IMR-90 (cell line): ENCODE measurements around the gene LSMEM2. TPM values are rescaled to one million over a fixed set of nuclear protein-coding genes. Genes with fewer than 3 reads are reported as not detected.

Experiments used
- ATAC-seq: fragments of 200-7000 bp; cut with Tn5 transposase; 2 replicates; pipeline ENCODE4 v1.9.1; 2020; ENCODE audit warnings: low read depth, mild to moderate bottlenecking, moderate library complexity
- BruUV-seq: library from RNA; stranded (reverse); fragments of 400-500 nt; replicated peaks from 2 replicates; lab custom pipeline; 2021; lab: Mats Ljungman, UMichigan
- CTCF ChIA-PET: fragments of 300-600 bp; formaldehyde crosslinking; extraction: SDS; loops from one replicate; lab custom pipeline; 2021; ENCODE audit warnings: antibody characterized with exemption; lab: Yijun Ruan, JAX
- POLR2A ChIA-PET: fragments of 300-600 bp; sonication (Branson Sonifier 250); formaldehyde crosslinking; loops from one replicate; lab custom pipeline; 2022; ENCODE audit warnings: antibody characterized with exemption; ENCODE audit not compliant: unreplicated experiment; lab: Charles Lee
- DNase-seq: peaks from one replicate; pipeline ENCODE4 v3.0.0; 2013
- H2AFZ ChIP-seq: replicated peaks from 2 replicates; pipeline ENCODE3; 2013; ENCODE audit warnings: low read length, mild to moderate bottlenecking; ENCODE audit not compliant: poor library complexity
- H2AK5ac ChIP-seq: 2 replicates; pipeline ENCODE4 v1.6.1; 2013; ENCODE audit warnings: low read depth, low read length, inconsistent platforms
- H2AK9ac ChIP-seq: replicated peaks from 2 replicates; pipeline ENCODE3; 2013; ENCODE audit warnings: mild to moderate bottlenecking, low read depth, low read length, moderate library complexity; ENCODE audit not compliant: poor library complexity
- H2BK120ac ChIP-seq: 2 replicates; pipeline ENCODE4 v1.6.1; 2013; ENCODE audit warnings: low read depth, low read length, inconsistent platforms
- H2BK15ac ChIP-seq: 3 replicates; pipeline ENCODE4 v1.6.1; 2013; ENCODE audit warnings: low read depth, low read length, inconsistent platforms
- H2BK20ac ChIP-seq: 2 replicates; pipeline ENCODE4 v1.6.1; 2013; ENCODE audit warnings: low read depth, mild to moderate bottlenecking, inconsistent platforms, low read length, moderate library complexity
- H2BK5ac ChIP-seq: 2 replicates; pipeline ENCODE4 v1.6.1; 2013; ENCODE audit warnings: mild to moderate bottlenecking, low read depth, low read length, inconsistent platforms; ENCODE audit not compliant: poor library complexity, severe bottlenecking
- H3K14ac ChIP-seq: replicated peaks from 2 replicates; pipeline ENCODE4 v1.6.1; 2013; ENCODE audit warnings: low read depth, low read length, inconsistent platforms
- H3K18ac ChIP-seq: 2 replicates; pipeline ENCODE4 v1.6.1; 2013; ENCODE audit warnings: low read depth, low read length, control low read depth
- H3K23ac ChIP-seq: 2 replicates; pipeline ENCODE4 v1.6.1; 2013; ENCODE audit warnings: low read depth, low read length, inconsistent platforms
- H3K27ac ChIP-seq: 2 replicates; pipeline ENCODE4 v1.5.1; 2013; ENCODE audit warnings: mild to moderate bottlenecking, control low read depth, low read length; ENCODE audit not compliant: insufficient read depth
- H3K27me3 ChIP-seq: 2 replicates; pipeline ENCODE4 v1.6.1; 2013; ENCODE audit warnings: low read length; ENCODE audit not compliant: control insufficient read depth, insufficient read depth
- H3K36me3 ChIP-seq: 2 replicates; pipeline ENCODE4 v1.6.1; 2013; ENCODE audit warnings: low read length, mixed read lengths; ENCODE audit not compliant: control insufficient read depth, insufficient read depth
- H3K4ac ChIP-seq: 2 replicates; pipeline ENCODE4 v1.6.1; 2013; ENCODE audit warnings: low read depth, low read length, inconsistent platforms
- H3K4me1 ChIP-seq: 2 replicates; pipeline ENCODE4 v1.6.1; 2013; ENCODE audit warnings: low read length, mixed read lengths; ENCODE audit not compliant: control insufficient read depth, insufficient read depth
- H3K4me2 ChIP-seq: 2 replicates; pipeline ENCODE4 v1.6.1; 2013; ENCODE audit warnings: low read depth, mild to moderate bottlenecking, control low read depth, low read length, moderate library complexity
- H3K4me3 ChIP-seq: 2 replicates; pipeline ENCODE4 v1.5.1; 2013; ENCODE audit warnings: low read depth, mild to moderate bottlenecking, control low read depth, low read length, moderate library complexity; ENCODE audit not compliant: insufficient read depth
- H3K56ac ChIP-seq: 2 replicates; pipeline ENCODE4 v1.6.1; 2013; ENCODE audit warnings: low read length, inconsistent platforms; ENCODE audit not compliant: insufficient read depth; ENCODE audit errors: extremely low read depth
- H3K79me1 ChIP-seq, 2 experiments: 2 replicates each; pipeline ENCODE4 v1.6.1; 2013; ENCODE audit warnings: low read length in 2 of 2, inconsistent platforms in 1 of 2, low read depth in 1 of 2
- H3K9ac ChIP-seq: 2 replicates; pipeline ENCODE4 v1.6.1; 2013; ENCODE audit warnings: low read depth, low read length, control low read depth
- H3K9me1 ChIP-seq: 2 replicates; pipeline ENCODE4 v1.6.1; 2013; ENCODE audit warnings: low read length, inconsistent platforms; ENCODE audit not compliant: insufficient read depth
- H3K9me3 ChIP-seq: 2 replicates; pipeline ENCODE4 v1.6.1; 2013; ENCODE audit warnings: low read length; ENCODE audit not compliant: control insufficient read depth, insufficient read depth
- H4K20me1 ChIP-seq: 2 replicates; pipeline ENCODE4 v1.6.1; 2013; ENCODE audit warnings: low read length, inconsistent platforms; ENCODE audit not compliant: insufficient read depth
- H4K5ac ChIP-seq: 2 replicates; pipeline ENCODE4 v1.6.1; 2013; ENCODE audit warnings: mild to moderate bottlenecking, low read depth, low read length, control low read depth
- H4K8ac ChIP-seq, 2 experiments: 2 replicates each; pipeline ENCODE4 v1.6.1; 2013; ENCODE audit warnings: low read depth in 2 of 2, low read length in 2 of 2, control low read depth in 1 of 2, inconsistent platforms in 1 of 2
- H4K91ac ChIP-seq: 2 replicates; pipeline ENCODE4 v1.6.1; 2013; ENCODE audit warnings: low read depth, low read length, inconsistent platforms; ENCODE audit not compliant: insufficient read depth
- CEBPB ChIP-seq: IDR thresholded peaks from 2 replicates; pipeline ENCODE4 v1.6.1; 2012; ENCODE audit warnings: low read depth, low read length, improper control_type of control experiment
- CHD1 ChIP-seq: IDR thresholded peaks from 2 replicates; pipeline ENCODE4 v1.6.1; 2012; ENCODE audit warnings: low read depth, low read length, improper control_type of control experiment
- CTCF ChIP-seq: conservative IDR thresholded peaks from 2 replicates; pipeline ENCODE4 v1.5.1; 2012; ENCODE audit warnings: mild to moderate bottlenecking, low read depth, low read length, improper control_type of control experiment
- MAFK ChIP-seq: IDR thresholded peaks from 2 replicates; pipeline ENCODE4 v1.6.1; 2012; ENCODE audit warnings: low read depth, low read length, improper control_type of control experiment
- NFE2L2 ChIP-seq: fragments of 150-350 bp; IDR thresholded peaks from 2 replicates; pipeline ENCODE4 v1.6.1; 2016; ENCODE audit warnings: low read depth, mild to moderate bottlenecking, low read length
- SMC3 ChIP-seq: fragments of 150-350 bp; IDR thresholded peaks from 2 replicates; pipeline ENCODE4 v1.6.1; 2016; ENCODE audit warnings: low read depth, mild to moderate bottlenecking, antibody characterized with exemption, low read length, moderate library complexity
- WGBS, 2 experiments: methylation state at CpG; one replicate each; pipeline versions ENCODE4 v1.1.5 to v1.1.7; 2013; ENCODE audit warnings: missing lambda C conversion rate in 2 of 2; ENCODE audit not compliant: insufficient read length in 1 of 2; ENCODE audit errors: extremely low coverage in 2 of 2; 5-methylcytosine and 5-hydroxymethylcytosine counted together
- dilution Hi-C: fragments of 300-500 bp; cut with HindIII; formaldehyde crosslinking; loops from one replicate; pipeline ENCODE4 v1.14.3; 2018; ENCODE audit warnings: low sequenced_read_pairs; ENCODE audit not compliant: unreplicated experiment
- in situ Hi-C: fragments of 300-500 bp; cut with MboI; formaldehyde crosslinking; loops from 3 replicates; pipeline ENCODE4 v1.14.3; 2019; ENCODE audit warnings: low sequenced_read_pairs, inconsistent platforms, mixed read lengths
- intact Hi-C: fragments of 100-400 bp; cut with micrococcal nuclease; formaldehyde crosslinking; loops from 2 replicates; pipeline ENCODE4 v1.10.0; 2022
- polyA plus RNA-seq, 3 experiments: library from polyadenylated mRNA; depleted of rRNA; stranded (reverse); fragments of >200 nt; gene quantifications; 2 replicates each; pipeline ENCODE4 v1.2.3, GENCODE V29; 2012; ENCODE audit warnings: low replicate concordance in 1 of 3
- total RNA-seq: library from RNA; depleted of rRNA; stranded (reverse); fragments of >200 nt; gene quantifications from 2 replicates; pipeline ENCODE4 v1.2.3, GENCODE V29; 2012

The LSMEM2 gene
- total and polyA plus RNA-seq, 2 of the 4 experiments (the other 2 are of a cell fraction) = under 0.01 TPM; not detected in 1

DNA sequence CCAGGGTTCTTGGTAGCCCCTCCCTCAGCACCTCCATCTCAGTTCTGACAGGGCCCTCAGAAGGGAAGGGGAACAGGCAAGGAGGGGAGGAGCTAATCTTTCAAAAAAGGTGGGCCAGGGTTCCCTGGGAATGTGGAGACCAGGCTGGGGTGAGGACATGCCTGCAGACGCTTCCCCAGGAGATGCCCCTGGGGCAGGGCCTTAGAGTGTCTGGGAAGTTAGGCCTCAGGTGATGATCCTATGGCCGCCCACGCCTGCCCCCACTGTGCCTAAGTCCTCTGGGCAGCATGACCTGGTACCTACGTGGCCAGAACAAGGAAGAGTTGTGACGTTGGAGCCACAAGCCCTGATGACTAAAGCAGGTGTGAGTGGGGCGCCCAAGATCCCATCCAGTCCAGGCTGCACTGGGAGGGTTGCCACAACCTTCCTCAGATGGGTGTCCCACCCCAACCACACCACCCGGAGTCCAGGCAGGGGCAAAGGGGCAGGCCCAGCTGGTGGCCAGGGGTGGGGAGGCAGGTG, 13.9 kb upstream of the LSMEM2 start (continued):
- no peak for TF ChIP-seq SMC3

GRCh38 chr3:50265571-50265970, 13.3 kb upstream of the LSMEM2 start:
- in situ Hi-C loops = no loop called here
- H3K23ac ChIP-seq = no peak overlapping the region; the same call in 1 of the 2 replicates

More at GRCh38 chr3:50265571-50265970, 13.3 kb upstream of the LSMEM2 start:
- H3K4me3 ChIP-seq = no peak overlapping the region
- peak overlapping the region; percentile 97 for H2AK9ac ChIP-seq
- H3K79me1 ChIP-seq = peaks cover 7 to 64% of the 10 kb centered on the region in 2 experiments; a peak in 3 of 4 replicates
- no peak overlapping the region for H3K4me2 ChIP-seq
- H4K8ac ChIP-seq = peak overlapping the region; percentile 99; a peak in 3 of 4 replicates
- ChIA-PET POLR2A (no interaction called here), CTCF (interaction anchor here (0.7 kb wide), 1 partner anchor 9 kb away, joined by 4 read pairs; no protein-coding TSS in a partner anchor)
- H3K9me3 ChIP-seq = no peaks in the 10 kb centered on the region
- H3K56ac ChIP-seq = no peak overlapping the region
- no peaks in the 10 kb centered on the region for H4K20me1 ChIP-seq
- dilution Hi-C loops (no loop called here), intact Hi-C loops (no loop called here)
- no peak for DNase-seq
- H4K5ac ChIP-seq = peak overlapping the region; percentile 94
- BruUV-seq = no TSS peak
- 33% methylated on average over 1 of the region's 1 CpG; no CpG with 5 or more reads in 1 of the 2 experiments for WGBS, 2 experiments
- H2AK5ac ChIP-seq = peak overlapping the region; percentile 100
- peak overlapping the region; percentile 99 for H4K91ac ChIP-seq
- TF ChIP-seq CHD1 = no peak
- TF ChIP-seq CTCF = no peak
- no peak for TF ChIP-seq NFE2L2
- TF ChIP-seq MAFK = no peak
- no peak for TF ChIP-seq CEBPB
- no peak for TF ChIP-seq SMC3
- H2BK20ac ChIP-seq = peak overlapping the region; percentile 96
- peak overlapping the region; percentile 53; the same call in 1 of the 2 replicates for H3K9ac ChIP-seq
- H3K36me3 ChIP-seq = no peaks in the 10 kb centered on the region
- peaks cover 45% of the 10 kb centered on the region for H3K9me1 ChIP-seq
- H3K4me1 ChIP-seq = peaks cover 69% of the 10 kb centered on the region
- H3K18ac ChIP-seq = peak overlapping the region; percentile 82
- H3K27me3 ChIP-seq = no peaks in the 10 kb centered on the region
- H2BK120ac ChIP-seq = peak overlapping the region; percentile 97
- peak overlapping the region; percentile 97 for H3K27ac ChIP-seq
- peak overlapping the region; percentile 97 for H2BK15ac ChIP-seq
- H3K4ac ChIP-seq = peak overlapping the region; percentile 100
- H2BK5ac ChIP-seq = peak overlapping the region; percentile 85
- H3K14ac ChIP-seq = peak overlapping the region; percentile 83
- no peak for ATAC-seq
- H2AFZ ChIP-seq = no peak overlapping the region
